HG03280 (cell line): ENCODE results near the gene MROH2A.

Experiments
- ATAC-seq: cut with Tn5 transposase; IDR thresholded peaks from one replicate; pipeline ENCODE4 v1.9.1; 2021; ENCODE audit warnings: mild to moderate bottlenecking, moderate library complexity; ENCODE audit not compliant: unreplicated experiment

Gene MROH2A

GRCh38 chr2:233817995-233818638, 40.0 kb downstream of the MROH2A start:
- no peak for ATAC-seq

GRCh38 chr2:233818639-233819621, 40.8 kb downstream of the MROH2A start:
- no peak for ATAC-seq

- no peak for ATAC-seq
These were observed 42.0 kb downstream of the MROH2A start for GRCh38 chr2:233819884-233820773.

GRCh38 chr2:233820774-233821105, 42.6 kb downstream of the MROH2A start:
- no peak for ATAC-seq

GRCh38 chr2:233821196-233821595, 43.1 kb downstream of the MROH2A start:
- ATAC-seq: no peak

- no peak for ATAC-seq
These were observed 43.6 kb downstream of the MROH2A start for GRCh38 chr2:233821709-233822100.

GRCh38 chr2:233822101-233822771, 44.1 kb downstream of the MROH2A start:
- no peak for ATAC-seq

- no peak for ATAC-seq
These were observed 44.9 kb downstream of the MROH2A start for GRCh38 chr2:233822781-233823730.

- no peak for ATAC-seq
These were observed 45.6 kb downstream of the MROH2A start for GRCh38 chr2:233823731-233824121.

GRCh38 chr2:233824373-233824772, 46.2 kb downstream of the MROH2A start:
- ATAC-seq: no peak

- ATAC-seq: no peak
These were observed 50.5 kb downstream of the MROH2A start for GRCh38 chr2:233828546-233829192.

GRCh38 chr2:233829193-233830110, 51.3 kb downstream of the MROH2A start:
- ATAC-seq: no peak

GRCh38 chr2:233830111-233830802, 52.1 kb downstream of the MROH2A start:
- no peak for ATAC-seq

- ATAC-seq: no peak
These were observed 53.0 kb downstream of the MROH2A start for GRCh38 chr2:233831011-233831721.

GRCh38 chr2:233831861-233832260, 53.7 kb downstream of the MROH2A start:
- ATAC-seq: no peak

- ATAC-seq: no peak
These were observed 54.3 kb downstream of the MROH2A start for GRCh38 chr2:233832414-233832813.

- ATAC-seq: no peak
These were observed 54.8 kb downstream of the MROH2A start for GRCh38 chr2:233832869-233833311.
